Astrocyte (in vitro differentiated cells and primary cell): ENCODE data around the gene DUSP12.

ENCODE experiments used
- EZH2 ChIP-seq: IDR thresholded peaks from 2 replicates; pipeline ENCODE4 v1.6.1; 2012; ENCODE audit warnings: mild to moderate bottlenecking, low read length, inconsistent platforms; ENCODE audit not compliant: insufficient read depth
- TF ChIP-seq, protein P1 (sequence below): IDR thresholded peaks from 2 replicates; pipeline ENCODE4 v1.5.1; 2011; ENCODE audit warnings: low read depth, mild to moderate bottlenecking, inconsistent platforms, low read length, moderate library complexity; ENCODE audit not compliant: insufficient read depth

DNA sequence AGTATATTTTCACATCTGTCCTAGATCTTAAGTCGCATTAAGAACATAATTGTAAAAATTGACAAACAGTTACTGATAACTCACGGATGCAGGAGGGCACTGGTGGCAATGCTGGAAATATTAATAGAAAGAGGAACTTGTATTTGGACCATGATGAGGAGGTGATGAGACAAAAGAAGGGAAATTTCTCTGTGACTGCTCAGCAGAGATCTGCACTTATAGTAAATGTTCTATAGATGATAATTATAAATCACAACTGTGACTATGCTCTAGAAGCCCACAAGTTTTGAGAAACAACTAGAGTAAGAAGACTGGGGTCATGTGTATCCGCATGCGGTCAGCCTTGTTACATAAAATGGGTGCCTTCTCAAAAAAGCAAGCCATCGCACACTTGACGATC, 8.7 kb upstream of the DUSP12 start:
- TF ChIP-seq, protein P1, sequence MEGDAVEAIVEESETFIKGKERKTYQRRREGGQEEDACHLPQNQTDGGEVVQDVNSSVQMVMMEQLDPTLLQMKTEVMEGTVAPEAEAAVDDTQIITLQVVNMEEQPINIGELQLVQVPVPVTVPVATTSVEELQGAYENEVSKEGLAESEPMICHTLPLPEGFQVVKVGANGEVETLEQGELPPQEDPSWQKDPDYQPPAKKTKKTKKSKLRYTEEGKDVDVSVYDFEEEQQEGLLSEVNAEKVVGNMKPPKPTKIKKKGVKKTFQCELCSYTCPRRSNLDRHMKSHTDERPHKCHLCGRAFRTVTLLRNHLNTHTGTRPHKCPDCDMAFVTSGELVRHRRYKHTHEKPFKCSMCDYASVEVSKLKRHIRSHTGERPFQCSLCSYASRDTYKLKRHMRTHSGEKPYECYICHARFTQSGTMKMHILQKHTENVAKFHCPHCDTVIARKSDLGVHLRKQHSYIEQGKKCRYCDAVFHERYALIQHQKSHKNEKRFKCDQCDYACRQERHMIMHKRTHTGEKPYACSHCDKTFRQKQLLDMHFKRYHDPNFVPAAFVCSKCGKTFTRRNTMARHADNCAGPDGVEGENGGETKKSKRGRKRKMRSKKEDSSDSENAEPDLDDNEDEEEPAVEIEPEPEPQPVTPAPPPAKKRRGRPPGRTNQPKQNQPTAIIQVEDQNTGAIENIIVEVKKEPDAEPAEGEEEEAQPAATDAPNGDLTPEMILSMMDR = no peak
- TF ChIP-seq EZH2 = no peak
